Stimulated activated CD4-positive, alpha-beta T cell treated with anti-CD3 and anti-CD28 coated beads, Interleukin-15, amount 100 ng/mL, for 48 hours (primary cell): ENCODE data around the gene FPGS.
"Not testable (repeated sequence)": the region's sequence is repeated elsewhere in the genome, so short reads cannot be mapped to it uniquely, and the experiment has no call there.

Experiments used
- DNase-seq, 2 donors: peaks; one replicate each; pipeline ENCODE4 v3.0.0-alpha.2; 2020; ENCODE audit warnings: low read depth in 2 of 2

The FPGS gene

GRCh38 chr9:127802576-127803443, at the start of gene FPGS:
Gene FPGS (plus strand): TSS chr9:127802882. CDS start chr9:127802925, 43 bp downstream.
- peak; percentile 80 to 81 for DNase-seq

DNA sequence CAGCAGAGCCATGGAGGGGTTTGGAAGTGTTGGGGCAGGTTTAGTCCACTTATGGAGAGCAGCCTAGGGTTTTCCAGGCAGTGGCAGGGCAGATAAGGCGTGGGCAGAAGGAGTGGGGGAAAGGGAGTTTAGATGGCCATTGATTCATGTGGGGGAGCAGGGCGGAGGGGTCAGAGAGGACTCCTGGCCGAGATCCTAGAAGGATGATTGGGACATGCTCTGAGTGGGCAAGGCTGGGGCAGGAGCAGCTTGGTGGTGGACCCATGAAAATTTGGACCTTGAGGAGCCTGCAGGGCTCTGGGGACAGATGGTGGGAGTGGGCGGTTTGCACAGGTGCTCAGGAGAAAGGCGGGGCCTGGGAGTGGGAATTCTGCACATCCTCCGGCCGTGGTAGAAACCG, 49.5 kb upstream of the FPGS start:
- no peak for DNase-seq

GRCh38 chr9:127753622-127754021, 49.1 kb upstream of the FPGS start:
- no peak for DNase-seq

DNA sequence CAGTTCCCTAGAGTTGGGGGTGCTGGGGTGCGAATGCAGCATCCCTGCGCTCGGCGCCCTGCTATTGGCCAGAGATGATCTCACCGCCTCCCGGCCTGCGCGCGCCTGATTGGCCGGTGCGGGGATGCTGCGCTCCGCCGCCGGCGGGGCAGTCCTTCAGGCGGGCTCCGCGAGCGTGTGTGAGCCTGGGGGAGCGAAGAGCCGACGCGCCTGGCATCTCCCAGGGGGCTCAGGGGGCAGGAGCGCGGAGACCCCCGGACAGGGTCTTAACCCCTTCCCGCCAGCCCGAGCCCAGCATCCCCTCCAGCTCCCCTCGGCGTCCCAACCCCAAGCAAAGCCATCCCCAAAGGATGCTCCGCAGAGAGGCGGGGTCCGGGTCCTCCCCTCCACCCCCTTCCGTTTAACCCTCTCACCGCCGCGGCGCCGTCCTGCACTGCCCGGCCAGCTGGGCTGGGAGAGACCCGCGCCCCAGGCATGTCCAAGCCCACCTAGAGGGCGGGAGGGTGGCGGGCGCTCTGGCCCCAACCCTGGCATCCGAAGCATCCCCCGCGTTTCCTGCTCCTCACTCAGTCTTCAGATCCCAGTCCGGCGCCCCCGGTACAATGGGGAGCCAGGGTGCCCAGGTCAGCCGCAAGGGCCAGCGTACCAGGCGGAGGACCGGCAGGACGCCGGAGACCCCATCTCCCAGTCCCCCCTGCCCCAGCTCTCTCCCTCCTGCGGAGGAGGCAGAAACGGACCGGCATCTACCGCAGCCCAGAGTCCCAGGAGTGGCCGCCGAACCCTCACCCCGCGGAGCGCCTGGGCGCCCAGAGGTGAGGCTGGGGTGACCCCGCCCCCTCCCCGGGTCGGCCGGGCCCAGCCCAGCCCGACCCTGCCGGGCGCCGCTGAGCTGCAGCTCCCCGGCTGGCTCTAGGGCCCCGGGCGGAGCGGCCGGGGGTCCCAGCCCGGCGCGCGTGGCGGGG, 48.3 kb upstream of the FPGS start:
- DNase-seq = no peak

GRCh38 chr9:127755061-127756060, 47.3 kb upstream of the FPGS start:
- DNase-seq = no peak

DNA sequence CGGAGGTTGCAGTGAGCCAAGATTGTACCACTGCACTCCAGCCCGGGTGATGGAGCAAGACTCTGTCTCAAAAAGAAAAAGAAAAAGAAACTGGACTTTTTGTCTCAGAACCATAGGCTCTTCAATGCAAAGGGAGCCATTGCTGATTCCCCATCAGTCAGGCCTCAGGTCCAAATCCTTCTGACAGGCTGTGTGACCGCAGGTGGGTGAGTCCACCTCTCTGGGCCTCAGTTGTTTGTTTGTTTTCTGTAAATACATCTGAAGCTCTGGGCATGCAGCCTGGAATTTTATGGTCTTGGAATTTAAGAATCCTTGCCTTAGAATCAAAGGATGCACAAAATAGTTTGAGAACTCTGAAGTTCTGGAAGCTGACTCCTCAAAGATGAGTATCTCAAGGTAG, 46.4 kb upstream of the FPGS start:
- no peak for DNase-seq

DNA sequence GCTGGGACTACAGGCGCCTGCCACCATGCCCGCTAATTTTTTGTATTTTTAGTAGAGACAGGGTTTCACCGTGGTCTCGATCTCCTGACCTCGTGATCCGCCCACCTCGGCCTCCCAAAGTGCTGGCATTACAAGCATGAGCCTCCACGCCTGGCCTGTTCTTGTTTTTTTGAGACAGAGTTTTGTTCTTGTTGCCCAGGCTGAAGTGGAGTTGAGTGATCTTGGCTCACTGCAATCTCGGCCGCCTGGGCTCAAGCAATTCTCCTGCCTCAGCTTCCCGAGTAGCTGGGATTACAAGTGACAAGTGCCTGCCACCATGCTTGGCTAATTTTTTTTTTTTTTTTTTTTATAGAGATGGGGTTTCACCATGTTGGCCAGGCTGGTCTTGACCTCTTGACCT, 45.9 kb upstream of the FPGS start:
- DNase-seq = not testable (repeated sequence)

- DNase-seq = no peak
Observed at GRCh38 chr9:127758843-127759242, 43.8 kb upstream of the FPGS start.

GRCh38 chr9:127761061-127761460, 41.6 kb upstream of the FPGS start:
- no peak for DNase-seq

DNA sequence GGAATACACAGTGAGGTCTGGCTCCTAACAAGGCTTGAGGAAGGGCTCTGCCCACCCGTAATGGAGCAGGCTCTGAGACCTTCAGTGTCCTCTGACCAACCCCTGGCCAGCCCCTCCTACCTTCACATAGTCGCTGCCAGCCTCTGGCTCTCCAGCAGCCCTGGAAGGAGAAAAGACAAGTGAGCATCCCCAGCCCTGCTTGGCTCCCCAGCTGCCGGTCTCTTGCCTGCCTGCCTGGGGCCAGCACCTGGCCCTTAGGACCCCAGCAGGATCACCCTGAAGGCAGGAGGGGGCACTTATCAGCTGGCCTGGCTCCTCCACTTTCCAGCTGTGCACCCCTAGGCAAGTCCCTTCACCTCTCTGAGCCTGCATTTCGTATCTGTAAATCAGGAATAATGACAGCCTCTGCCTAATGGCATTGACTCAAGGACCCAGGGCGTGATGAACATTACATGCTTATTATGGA, 41.2 kb upstream of the FPGS start:
- no peak for DNase-seq

DNA sequence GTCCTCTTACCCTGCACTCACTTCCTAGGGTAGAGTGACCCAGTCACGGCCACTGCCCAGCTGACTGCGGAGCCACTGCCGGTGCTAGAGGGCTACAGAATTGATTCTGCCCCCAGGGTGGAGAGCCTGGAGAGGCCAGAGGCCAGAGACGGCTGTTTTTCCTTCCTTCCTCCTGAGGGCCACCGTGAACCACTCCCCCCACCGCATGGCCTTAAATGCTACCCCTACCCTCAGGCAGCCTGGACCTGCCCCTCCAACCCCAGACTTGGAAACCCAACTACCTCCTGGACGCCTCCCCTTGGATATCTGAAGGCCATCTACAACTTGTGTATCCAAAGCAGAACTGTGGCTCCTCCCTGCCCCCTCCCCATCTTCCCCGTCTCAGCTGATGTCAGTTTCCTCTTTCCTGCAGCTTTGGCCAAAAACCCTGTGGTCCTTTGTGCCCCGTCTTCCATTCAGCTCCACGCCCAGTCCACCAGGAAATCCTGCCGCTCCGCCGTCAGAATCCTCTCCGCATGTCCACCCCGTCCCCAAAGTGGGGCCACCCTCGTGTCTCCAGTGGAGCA, 40.5 kb upstream of the FPGS start:
- DNase-seq = no peak

- no peak for DNase-seq
Observed at GRCh38 chr9:127763918-127764384, 38.7 kb upstream of the FPGS start.

GRCh38 chr9:127765418-127765817, 37.3 kb upstream of the FPGS start:
- no peak for DNase-seq

DNA sequence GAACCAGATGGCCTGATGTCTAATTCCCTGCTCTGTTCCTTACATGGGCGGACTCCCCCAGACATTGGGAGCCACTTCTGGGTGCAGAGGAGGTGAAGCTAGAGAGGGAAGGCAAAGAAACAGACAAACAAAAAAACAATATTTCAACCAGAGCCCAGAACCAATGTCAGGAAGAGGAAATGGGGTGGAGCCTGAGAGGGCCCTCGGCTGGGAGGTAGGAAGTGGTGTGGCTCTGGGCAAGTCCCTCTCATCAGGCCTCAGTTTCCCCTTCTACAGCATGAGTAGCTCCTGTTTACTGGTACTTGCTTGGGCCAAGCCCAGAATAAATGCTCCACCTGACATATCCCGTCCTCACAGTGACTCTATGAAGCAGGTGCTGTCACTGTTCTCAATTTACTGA, 35.3 kb upstream of the FPGS start:
- no peak for DNase-seq

GRCh38 chr9:127767909-127768331, 34.8 kb upstream of the FPGS start:
- DNase-seq = no peak

DNA sequence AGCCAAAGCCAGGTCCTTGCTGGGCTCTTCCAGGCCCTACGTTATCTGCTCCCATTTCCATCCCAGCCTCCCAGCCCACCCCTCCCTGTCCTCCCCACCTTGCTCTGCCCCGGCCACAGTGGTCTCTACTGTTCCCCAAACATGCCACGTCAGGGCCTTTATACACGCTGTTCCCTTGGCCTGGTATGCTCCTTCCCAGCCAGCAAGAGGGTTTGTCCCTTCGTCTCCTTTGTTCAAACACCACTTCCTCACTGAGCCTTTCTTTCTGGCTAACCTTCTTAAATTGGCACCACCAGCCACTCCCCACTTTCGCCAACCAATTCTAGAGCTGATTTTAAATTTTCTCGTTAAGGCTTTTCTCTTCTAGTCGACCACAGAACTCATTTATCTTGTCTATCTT, 34.0 kb upstream of the FPGS start:
- DNase-seq = no peak

DNA sequence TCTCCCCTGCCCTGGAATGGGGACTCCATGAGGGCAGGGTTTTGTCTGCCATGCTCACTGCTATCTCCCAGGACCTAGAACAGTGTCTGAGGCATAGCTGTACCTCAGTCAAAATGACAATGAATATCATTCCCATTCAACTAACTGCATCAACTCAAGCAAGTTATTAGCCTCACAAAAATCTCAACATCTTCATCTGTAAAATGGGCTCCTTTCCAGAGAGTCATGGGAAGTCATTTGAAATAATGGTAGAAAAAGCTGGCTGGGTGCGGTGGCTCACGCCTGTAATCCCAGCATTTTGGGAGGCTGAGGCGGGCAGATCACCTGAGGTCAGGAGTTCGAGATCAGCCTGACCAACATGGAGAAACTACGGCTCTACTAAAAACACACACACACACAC, 33.6 kb upstream of the FPGS start:
- no peak for DNase-seq

DNA sequence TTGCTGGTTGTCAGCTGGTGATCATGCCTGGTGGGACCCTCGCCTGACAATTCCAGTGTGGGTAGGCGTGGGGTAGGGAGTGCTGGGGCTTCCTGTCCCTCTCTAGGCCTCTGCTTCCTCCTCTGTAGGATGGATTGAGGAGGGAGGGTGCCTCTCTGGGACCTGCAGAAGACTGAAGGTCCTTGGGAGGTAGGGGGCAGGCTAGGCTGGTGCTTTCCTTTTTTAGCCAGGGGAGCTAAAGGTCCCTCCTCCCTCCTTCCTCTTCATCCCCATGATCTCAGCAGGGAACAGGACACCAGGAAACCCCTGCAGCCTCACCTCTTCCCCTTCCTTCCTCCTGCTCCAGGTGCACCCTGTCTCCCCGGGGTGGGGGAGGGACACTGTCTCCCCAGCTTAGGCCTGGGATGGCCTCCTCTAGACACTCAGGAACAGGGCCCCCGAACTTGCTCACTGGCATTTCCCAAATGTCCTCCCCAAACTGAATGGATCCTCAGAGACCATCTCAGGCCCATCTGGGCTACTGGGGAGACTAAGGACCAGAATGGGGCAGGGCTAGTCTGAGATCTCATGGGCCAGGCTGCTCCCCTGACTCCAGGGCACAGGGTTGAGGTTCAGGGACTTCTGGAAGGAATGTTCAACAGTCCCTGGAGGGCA, 32.6 kb upstream of the FPGS start:
- DNase-seq = no peak

- no peak for DNase-seq
Observed at GRCh38 chr9:127770583-127770904, 32.1 kb upstream of the FPGS start.

DNA sequence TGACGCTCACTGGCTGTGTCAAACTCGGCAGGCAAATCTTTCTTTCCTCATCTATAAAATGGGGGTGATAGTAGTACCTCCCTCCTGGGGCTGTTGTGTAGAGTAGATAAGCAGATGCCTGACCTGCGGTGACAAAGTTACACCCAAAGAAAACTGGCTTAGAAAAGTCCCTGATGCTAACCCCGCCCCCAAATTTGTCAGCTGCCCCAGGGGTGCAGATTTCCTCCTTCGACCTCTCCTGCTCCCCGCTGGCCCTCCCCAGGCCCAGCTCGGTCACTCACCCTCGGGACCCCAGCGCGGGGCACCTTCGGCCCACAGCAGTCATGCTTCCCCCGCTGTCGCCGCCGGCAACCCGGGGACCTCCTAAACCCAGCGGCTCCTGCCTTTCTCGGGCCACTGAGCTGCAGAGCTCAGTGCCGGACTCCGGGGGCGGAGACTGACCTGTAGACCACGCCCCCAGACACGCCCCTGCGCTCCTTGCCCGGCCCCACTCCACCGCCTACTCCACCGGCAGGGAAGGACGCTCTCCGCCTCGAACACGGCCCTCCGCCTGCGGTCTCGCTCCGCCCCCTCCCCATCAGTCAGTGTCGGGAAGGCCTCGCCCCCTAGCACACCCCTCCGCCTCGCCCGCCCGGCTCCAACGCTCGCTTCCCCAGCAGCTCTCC, 31.6 kb upstream of the FPGS start:
- peak; percentile 97 for DNase-seq
